Heart right ventricle (tissue), 16 donors: ENCODE results near the gene UBE2D4. TPM values are rescaled to one million over a fixed set of nuclear protein-coding genes. Genes with fewer than 3 reads are reported as not detected.
A peak's percentile ranks its signal among the peaks of the same experiment; 100 is the strongest.

Experiments
- ATAC-seq, 8 donors: fragments of 200-7000 bp; cut with Tn5 transposase; one replicate each; pipeline ENCODE4 v1.9.1; 2020; ENCODE audit warnings: mild to moderate bottlenecking in 8 of 8, moderate library complexity in 8 of 8, moderate number of reproducible peaks in 1 of 8
- DNase-seq, 2 donors: peaks; one replicate each; pipeline ENCODE4 v3.0.0-alpha.2; 2020
- H3K27ac ChIP-seq, 10 donors: fragments of 200-600 bp; sonication (generic) in 2 of 10; one replicate each; pipeline versions ENCODE4 v1.5.0 to v1.8.0; 2020 to 2022; ENCODE audit warnings: mild to moderate bottlenecking in 3 of 10
- H3K27me3 ChIP-seq, 7 donors: fragments of 200-600 bp; one replicate each; pipeline ENCODE4 v1.8.0; 2021 to 2022; ENCODE audit warnings: mild to moderate bottlenecking in 2 of 7
- H3K36me3 ChIP-seq, 9 donors: fragments of 200-600 bp; sonication (generic) in 1 of 9; one replicate each; pipeline versions ENCODE4 v1.5.0 to v1.8.0; 2020 to 2022; ENCODE audit warnings: mild to moderate bottlenecking in 2 of 9
- H3K4me1 ChIP-seq, 9 donors: fragments of 200-600 bp; sonication (generic) in 1 of 9; one replicate each; pipeline versions ENCODE4 v1.5.0 to v1.8.0; 2020 to 2022; ENCODE audit warnings: mild to moderate bottlenecking in 4 of 9
- H3K4me3 ChIP-seq, 10 donors: fragments of 200-600 bp; sonication (generic) in 2 of 10; one replicate each; pipeline versions ENCODE4 v1.5.0 to v1.8.0; 2020 to 2022; ENCODE audit warnings: mild to moderate bottlenecking in 7 of 10, moderate library complexity in 2 of 10
- H3K9me3 ChIP-seq, 11 donors: fragments of 200-600 bp in 10 of 11; sonication (generic) in 2 of 11; one replicate each; pipeline versions ENCODE4 v1.5.0 to v1.8.0; 2013 to 2022; ENCODE audit warnings: mild to moderate bottlenecking in 2 of 11, control low read depth in 1 of 11, moderate library complexity in 1 of 11
- WGBS, 2 donors: extraction: QIAGEN DNeasy Blood & Tissue Kit; methylation state at CpG; one replicate each; pipeline ENCODE4 v1.1.7; 2013; ENCODE audit warnings: inconsistent platforms in 1 of 2; 5-methylcytosine and 5-hydroxymethylcytosine counted together
- intact Hi-C, 10 donors: fragments of 100-400 bp; cut with DNase I; formaldehyde crosslinking; loops; one replicate each; pipeline versions ENCODE4 v1.11.1 to v1.14.2; 2022
- polyA plus RNA-seq, 2 donors: library from polyadenylated mRNA; stranded (reverse); fragments of 200-250 nt; gene quantifications; one replicate each; pipeline ENCODE4 v1.2.3, GENCODE V29; 2013
- total RNA-seq, 10 donors: library from RNA; stranded (reverse); fragmentation: NEBNext Ultra II Directional in 3 of 10; extraction: Animal tissue kit (Norgen Biotek cat#: 25700) in 3 of 10; gene quantifications; one replicate each; pipeline versions ENCODE4 v1.2.1 to v1.2.4, GENCODE V29; 2021 to 2023
- TF ChIP-seq, protein P1 (sequence below), 9 donors: fragments of 200-600 bp; sonication (generic) in 2 of 9; IDR thresholded peaks; one replicate each; pipeline versions ENCODE4 v1.5.0 to v1.8.0; 2021 to 2022; ENCODE audit warnings: antibody characterized with exemption in 9 of 9, mild to moderate bottlenecking in 5 of 9, moderate library complexity in 1 of 9
- donor health status: Arrhythmogenic right ventricular cardiomyopathy.
- donor health status: ischemic (EF 13 %, LVEDD 7.1; RV severe dilation, severe dysfunction).
- donor health status: healthy with polysubstance abuse.
- donor health status: DM: no; HTN: yes; CAD: no.
- donor health status: DM: no; HTN: no; CAD: no.
- donor health status: ischemic (EF 25% LVEDD 6.9; RV normal size, moderate dysfunction).
- donor health status: ischemic (EF 25% LVEDD 5.7; RV mildly dilated, moderate dysfunction).
- donor health status: healthy.
- donor health status: DM: yes; HTN: yes; CAD: no.
- donor health status: Ischemic cardiomyopathy.
- donor health status: ischemic (EF 35%, LVEDD 5.7; RV mildly dilated, moderate dysfunction).
- donor health status: nonischemic (EF 11% LVEDD 7.7; RV severe dilation, severe dysfunction).
- donor health status: DM: yes; HTN: yes; CAD: no.
- donor health status: PGD.
- donor health status: ischemic (EF 29% LVEDD 5.4; RV normal size, mild dysfunction).
- donor health status: nonischemic (EF 23%, LVEDD 6.1; RV moderate dilation, normal function).

UBE2D4 gene
- total and polyA plus RNA-seq, 12 donors, result 26.2 to 56.1 (median 41.7) TPM

DNA sequence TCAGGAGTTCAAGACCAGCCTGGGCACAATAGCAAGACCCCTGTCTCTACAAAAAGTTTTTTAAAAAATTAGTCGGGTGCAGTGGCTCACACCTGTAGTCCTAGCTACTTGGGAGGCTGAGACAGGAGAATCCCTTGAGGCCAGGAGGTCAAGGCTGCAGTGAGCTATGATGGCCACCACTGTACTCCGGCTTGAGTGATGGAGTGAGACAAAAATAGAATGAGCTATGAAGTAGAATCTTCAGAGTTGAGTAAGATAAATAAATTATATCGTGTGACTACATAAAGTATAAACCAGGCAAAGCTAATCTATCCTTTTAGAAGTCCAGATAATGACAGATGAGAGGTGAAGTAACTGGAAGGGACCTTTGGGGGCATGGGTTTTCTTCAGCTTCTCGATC is 41.6 kb upstream of the UBE2D4 start:
- Histone ChIP-seq H3K4me3 (no peak overlapping the region), H3K4me1 (peaks cover 0 to 26% (median 16%) of the 10 kb centered on the region in 9 donors), H3K36me3 (peaks cover 0 to 78% (median 17%) of the 10 kb centered on the region in 9 donors), H3K9me3 (no peaks in the 10 kb centered on the region), H3K27ac (no peak overlapping the region), H3K27me3 (no peaks in the 10 kb centered on the region)
- TF ChIP-seq, protein P1, sequence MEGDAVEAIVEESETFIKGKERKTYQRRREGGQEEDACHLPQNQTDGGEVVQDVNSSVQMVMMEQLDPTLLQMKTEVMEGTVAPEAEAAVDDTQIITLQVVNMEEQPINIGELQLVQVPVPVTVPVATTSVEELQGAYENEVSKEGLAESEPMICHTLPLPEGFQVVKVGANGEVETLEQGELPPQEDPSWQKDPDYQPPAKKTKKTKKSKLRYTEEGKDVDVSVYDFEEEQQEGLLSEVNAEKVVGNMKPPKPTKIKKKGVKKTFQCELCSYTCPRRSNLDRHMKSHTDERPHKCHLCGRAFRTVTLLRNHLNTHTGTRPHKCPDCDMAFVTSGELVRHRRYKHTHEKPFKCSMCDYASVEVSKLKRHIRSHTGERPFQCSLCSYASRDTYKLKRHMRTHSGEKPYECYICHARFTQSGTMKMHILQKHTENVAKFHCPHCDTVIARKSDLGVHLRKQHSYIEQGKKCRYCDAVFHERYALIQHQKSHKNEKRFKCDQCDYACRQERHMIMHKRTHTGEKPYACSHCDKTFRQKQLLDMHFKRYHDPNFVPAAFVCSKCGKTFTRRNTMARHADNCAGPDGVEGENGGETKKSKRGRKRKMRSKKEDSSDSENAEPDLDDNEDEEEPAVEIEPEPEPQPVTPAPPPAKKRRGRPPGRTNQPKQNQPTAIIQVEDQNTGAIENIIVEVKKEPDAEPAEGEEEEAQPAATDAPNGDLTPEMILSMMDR (IDR thresholded peaks at IDR 0.05), result no peak
- DNase-seq (no peak), ATAC-seq (no peak)
- WGBS, 2 donors, result 76 to 82% methylated on average over 4 of the region's 4 CpGs
- intact Hi-C loops, result no loop called here

DNA sequence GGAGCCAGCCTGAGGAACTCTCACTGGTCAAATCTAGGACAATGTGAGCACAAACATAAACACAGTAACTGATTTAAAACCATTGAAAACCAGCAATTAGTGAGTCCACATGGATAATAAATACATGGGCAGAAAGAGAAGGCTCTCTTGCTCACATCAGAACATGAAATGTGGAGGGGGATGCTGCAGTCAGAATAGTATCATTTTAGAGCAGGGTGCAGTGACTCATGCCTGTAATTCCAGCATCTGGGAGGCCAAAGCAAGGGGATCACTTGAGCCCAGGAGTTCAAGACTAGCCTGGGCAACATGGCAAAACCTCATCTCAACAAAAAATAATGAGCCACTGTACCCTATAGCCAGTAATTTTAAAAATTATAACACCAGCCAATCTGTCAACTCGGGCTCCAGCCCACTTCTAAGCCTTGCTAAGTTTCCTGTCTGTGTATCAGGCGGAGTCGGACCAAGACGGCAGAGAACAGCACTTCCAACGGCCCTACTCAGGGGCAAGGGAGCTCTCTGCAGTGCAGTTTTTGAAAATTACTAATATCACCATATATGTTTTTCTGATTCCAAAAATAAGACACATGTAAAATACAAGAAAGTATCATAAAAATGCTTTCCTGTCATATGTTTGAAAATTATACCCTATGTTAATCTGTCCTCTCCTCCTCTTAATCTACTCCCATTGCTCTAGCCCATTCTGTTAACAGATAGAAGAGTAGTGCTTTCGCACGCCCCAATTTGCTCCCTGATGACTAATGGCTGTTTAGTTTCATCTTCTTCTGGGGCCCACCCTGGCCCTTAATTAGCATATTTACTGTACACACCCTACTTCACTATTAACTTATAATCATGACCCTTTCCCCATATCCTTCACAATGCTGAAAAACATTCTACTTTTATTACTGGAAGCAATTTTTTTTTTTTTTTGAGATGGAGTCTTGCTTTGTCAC is 37.0 kb upstream of the UBE2D4 start:
- Histone ChIP-seq H3K9me3 (no peaks in the 10 kb centered on the region), H3K27ac (no peak overlapping the region), H3K27me3 (no peaks in the 10 kb centered on the region), H3K4me1 (peaks cover 3 to 49% (median 25%) of the 10 kb centered on the region in 9 donors), H3K4me3 (no peak overlapping the region), H3K36me3 (peaks cover 0 to 33% (median 10%) of the 10 kb centered on the region in 9 donors)
- intact Hi-C loops, result no loop called here
- TF ChIP-seq, protein P1 (IDR thresholded peaks at IDR 0.05), result no peak
- 69 to 76% methylated on average over 7 of the region's 7 CpGs for WGBS, 2 donors
- no peak for ATAC-seq
- no peak for DNase-seq

DNA sequence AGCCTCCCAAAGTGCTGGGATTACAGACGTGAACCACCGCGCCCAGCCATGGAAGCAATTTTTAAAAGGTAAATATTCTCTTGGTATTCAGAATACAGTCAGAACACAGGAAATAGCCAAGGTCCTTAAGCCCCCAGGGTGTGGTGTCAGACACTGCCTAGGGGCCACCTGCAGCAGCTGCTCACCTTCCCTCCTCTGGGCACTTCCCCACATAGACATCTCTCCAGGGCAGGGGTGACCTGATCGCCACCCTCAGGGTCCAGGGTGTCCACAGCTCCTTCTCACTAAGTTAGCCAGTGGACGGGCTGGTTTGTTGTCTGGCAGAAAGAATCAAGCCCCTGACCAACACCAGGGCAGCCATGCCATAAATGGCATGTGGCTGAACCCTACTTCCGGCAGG is 35.8 kb upstream of the UBE2D4 start:
- Histone ChIP-seq H3K36me3 (peaks cover 0 to 28% (median 7%) of the 10 kb centered on the region in 9 donors), H3K4me1 (peaks cover 3 to 49% (median 25%) of the 10 kb centered on the region in 9 donors), H3K27me3 (no peaks in the 10 kb centered on the region), H3K4me3 (no peak overlapping the region), H3K27ac (no peak overlapping the region), H3K9me3 (no peaks in the 10 kb centered on the region)
- 92 to 94% methylated on average over 6 of the region's 6 CpGs for WGBS, 2 donors
- peak in 2 of 8 donors; percentile 19 to 70 for ATAC-seq
- TF ChIP-seq, protein P1 (IDR thresholded peaks at IDR 0.05), result no peak
- no peak for DNase-seq
- intact Hi-C loops, result no loop called here

DNA sequence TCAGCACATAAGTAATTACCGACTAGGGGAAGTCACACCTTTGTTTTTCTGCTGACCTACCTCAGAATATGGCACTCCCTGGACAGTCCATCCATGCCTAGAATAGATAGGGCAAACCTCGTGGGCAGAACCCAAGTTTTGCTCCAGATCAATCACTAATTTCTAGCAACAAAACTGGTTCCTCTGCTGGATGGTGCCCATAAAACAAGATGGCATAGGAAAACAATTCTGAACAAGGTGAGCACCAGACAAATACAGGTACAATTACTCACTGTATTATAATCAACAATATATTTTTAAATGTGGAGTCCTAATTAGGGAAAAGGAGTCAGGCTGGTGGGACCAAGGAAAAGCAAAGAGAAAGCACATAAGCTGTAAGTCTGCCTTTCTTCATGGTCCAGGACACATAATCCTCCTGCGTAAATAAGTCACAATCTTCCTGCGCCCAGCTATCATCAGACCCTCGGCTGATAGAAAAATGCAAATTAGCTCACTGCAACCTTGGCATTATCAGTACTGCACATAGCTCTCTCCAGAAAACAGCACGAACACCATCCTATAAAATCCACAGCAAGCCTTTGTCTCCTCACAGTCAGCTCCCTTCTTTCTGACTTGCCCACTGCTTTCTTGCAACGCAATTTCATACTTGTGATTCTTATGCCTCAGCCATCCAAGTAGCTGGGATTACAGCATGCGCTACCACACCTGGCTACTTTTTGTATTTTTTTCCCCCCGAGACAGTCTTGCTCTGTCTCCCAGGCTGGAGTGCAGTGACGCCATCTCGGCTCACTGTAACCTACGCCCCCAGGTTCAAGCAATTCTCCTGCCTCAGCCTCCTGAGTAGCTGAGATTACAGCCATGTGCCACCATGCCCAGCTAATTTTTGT is 34.9 kb upstream of the UBE2D4 start:
- H3K4me3 ChIP-seq, result no peak overlapping the region
- no peaks in the 10 kb centered on the region for H3K9me3 ChIP-seq
- H3K4me1 ChIP-seq, result peaks cover 3 to 49% (median 25%) of the 10 kb centered on the region in 9 donors
- DNase-seq (no peak), ATAC-seq (no peak)
- peaks cover 0 to 20% (median 0%) of the 10 kb centered on the region in 9 donors for H3K36me3 ChIP-seq
- 79 to 82% methylated on average over 12 of the region's 12 CpGs for WGBS, 2 donors
- intact Hi-C loops, result no loop called here
- TF ChIP-seq, protein P1 (IDR thresholded peaks at IDR 0.05), result no peak
- no peak overlapping the region for H3K27ac ChIP-seq
- H3K27me3 ChIP-seq, result no peaks in the 10 kb centered on the region
